GM12864 (cell line): Measurements from ENCODE around the gene KLHL2.

Experiments
- DNase-seq: peaks from one replicate; pipeline ENCODE4 v3.0.0-alpha.2; 2011; ENCODE audit warnings: low read depth
- H3K4me3 ChIP-seq: 2 replicates; pipeline ENCODE4 v1.5.1; 2011; ENCODE audit warnings: mild to moderate bottlenecking, low read depth, low read length, control low read depth
- TF ChIP-seq, protein P1 (sequence below): IDR thresholded peaks from 2 replicates; pipeline ENCODE4 v1.5.1; 2011; ENCODE audit warnings: low read depth, mild to moderate bottlenecking, moderate library complexity, low read length, control low read depth, inconsistent platforms; ENCODE audit errors: missing control alignments

KLHL2 gene

DNA sequence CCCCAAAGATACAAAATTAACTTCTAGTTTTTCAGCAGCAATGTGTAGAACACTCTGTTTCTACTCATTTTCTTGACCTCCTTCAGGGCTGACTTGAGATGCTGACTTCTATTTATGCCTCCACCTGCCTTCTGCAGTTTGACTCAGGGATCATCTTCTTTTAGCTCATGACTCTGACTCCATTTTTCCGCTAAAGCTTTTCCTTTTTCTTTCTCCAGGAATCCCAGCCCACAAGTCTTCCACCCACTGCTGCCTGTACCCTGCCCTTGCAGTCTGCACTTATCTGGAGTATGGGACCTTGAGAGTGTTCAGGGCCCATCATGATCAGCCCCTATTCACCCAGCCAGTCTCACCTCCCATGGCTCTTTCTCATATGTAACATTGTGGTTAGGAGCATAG lies 14.9 kb upstream of the KLHL2 start:
- H3K4me3 ChIP-seq = no peak overlapping the region
- DNase-seq = no peak
- TF ChIP-seq, protein P1, sequence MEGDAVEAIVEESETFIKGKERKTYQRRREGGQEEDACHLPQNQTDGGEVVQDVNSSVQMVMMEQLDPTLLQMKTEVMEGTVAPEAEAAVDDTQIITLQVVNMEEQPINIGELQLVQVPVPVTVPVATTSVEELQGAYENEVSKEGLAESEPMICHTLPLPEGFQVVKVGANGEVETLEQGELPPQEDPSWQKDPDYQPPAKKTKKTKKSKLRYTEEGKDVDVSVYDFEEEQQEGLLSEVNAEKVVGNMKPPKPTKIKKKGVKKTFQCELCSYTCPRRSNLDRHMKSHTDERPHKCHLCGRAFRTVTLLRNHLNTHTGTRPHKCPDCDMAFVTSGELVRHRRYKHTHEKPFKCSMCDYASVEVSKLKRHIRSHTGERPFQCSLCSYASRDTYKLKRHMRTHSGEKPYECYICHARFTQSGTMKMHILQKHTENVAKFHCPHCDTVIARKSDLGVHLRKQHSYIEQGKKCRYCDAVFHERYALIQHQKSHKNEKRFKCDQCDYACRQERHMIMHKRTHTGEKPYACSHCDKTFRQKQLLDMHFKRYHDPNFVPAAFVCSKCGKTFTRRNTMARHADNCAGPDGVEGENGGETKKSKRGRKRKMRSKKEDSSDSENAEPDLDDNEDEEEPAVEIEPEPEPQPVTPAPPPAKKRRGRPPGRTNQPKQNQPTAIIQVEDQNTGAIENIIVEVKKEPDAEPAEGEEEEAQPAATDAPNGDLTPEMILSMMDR = no peak

DNA sequence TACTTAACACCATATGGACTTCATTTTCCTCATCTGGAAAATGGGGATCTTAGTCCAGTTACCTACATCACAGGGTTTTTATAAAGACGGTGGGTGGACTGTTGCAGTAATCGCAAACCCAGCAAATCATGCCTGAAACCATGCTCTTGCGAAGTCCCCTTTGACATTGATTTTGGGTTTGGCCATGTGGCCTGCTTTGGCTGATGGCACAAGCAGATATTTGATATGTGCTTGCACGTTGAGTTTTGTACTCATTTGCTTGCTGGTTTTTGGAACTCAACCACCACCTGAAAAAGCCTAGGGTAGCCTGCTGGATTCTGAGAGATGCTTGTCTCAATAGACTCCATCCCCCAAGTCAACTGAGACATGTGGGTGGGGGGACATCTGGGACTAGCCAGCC lies 14.4 kb upstream of the KLHL2 start:
- H3K4me3 ChIP-seq = no peak overlapping the region
- TF ChIP-seq, protein P1 = no peak
- DNase-seq = no peak

DNA sequence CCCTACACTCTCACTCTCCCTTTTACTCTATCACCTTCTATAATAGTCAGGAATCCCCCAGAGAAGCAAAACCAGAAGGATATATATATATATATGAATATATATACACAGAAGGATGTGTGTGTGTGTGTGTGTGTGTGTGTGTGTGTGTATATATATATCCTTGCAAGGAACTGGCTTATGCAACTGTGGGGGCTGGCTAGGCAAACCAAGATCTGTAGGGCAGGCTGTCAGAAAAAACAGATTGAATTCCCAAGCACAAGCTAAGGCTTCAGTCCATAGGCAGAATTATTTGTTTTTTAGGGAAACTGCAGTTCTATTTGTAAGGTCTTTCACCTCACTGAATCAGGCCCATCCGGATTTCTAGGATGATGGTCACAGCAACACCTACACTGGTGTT lies 13.0 kb upstream of the KLHL2 start:
- DNase-seq = no peak
- no peak overlapping the region for H3K4me3 ChIP-seq
- TF ChIP-seq, protein P1 = no peak

DNA sequence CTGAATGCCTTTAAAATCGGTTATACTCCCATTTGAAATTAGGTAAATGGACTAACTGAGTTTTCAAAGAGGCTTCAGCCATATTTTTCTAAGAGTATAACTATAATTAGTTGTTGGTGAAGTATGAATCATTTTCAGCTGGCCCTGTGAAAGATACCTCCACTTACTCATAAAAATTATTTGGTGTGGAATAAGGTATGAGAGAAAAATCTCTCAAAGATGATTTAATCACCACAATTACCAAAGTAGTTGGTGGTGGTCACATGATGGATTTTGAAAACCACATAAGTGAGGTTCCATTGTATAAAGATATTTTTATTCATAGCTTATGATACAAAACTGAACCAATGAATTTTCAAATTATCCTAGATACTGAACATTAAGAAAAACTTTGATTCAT lies 9.0 kb upstream of the KLHL2 start:
- TF ChIP-seq, protein P1 = no peak
- DNase-seq = no peak
- no peak overlapping the region for H3K4me3 ChIP-seq

DNA sequence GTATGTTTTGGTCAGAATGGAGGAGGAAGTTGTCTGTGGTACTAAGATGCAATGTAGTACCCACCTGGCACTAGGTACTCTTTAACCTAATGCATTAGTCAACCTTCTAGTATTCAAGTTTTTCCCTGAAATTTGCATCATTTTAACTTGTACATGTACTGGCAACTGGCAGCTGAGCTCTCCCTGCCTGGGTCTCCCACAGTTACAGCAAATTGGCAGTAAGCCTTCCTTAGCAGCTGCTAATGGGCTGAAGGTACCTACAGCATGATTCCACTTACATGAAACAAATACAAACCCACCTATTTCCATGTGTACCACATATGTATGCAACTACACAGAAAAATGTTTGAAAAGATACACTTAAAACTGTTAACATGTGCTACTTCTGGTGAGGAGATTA lies 8.1 kb upstream of the KLHL2 start:
- H3K4me3 ChIP-seq = no peak overlapping the region
- no peak for DNase-seq
- TF ChIP-seq, protein P1 = no peak

DNA sequence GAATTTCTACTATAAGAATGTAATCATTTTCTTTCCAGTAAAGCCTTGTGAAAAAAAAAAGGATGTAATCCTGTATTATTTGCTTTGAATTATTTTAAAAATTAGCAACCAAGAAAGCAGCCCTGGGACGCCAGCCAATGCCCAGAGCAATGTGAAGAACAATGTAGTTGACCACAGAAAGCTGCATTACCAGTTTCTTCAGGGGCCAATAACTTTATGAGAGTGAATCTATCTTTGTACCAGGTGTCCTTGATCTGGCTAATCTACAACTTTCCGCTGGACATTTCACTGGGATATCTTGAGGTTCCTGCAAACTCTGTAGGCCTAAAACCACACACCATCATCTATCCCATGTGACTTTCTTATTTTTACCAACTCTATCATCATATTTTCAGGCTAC lies 7.6 kb upstream of the KLHL2 start:
- TF ChIP-seq, protein P1 = no peak
- no peak for DNase-seq
- no peak overlapping the region for H3K4me3 ChIP-seq

DNA sequence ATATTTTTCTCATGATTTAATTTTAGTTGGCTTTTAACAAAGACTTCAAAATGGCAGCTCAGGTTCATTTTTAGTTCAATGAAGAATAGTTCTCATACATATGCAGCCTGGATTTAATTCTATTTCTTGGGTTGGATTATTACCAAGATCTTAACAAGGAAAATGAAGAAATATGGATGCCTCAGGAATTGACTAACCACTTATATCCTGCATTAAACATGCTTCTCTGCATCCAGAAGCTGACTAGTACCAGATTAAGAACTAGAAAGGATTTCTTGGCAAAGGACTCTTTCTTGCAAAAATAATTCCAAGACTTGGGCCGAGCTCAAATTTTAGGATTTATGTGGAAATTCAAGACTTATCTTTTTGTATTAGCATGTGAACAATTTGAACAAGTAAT lies 5.6 kb upstream of the KLHL2 start:
- H3K4me3 ChIP-seq = no peak overlapping the region
- no peak for DNase-seq
- TF ChIP-seq, protein P1 = no peak
